22Rv1 (cell line): ENCODE data around the gene TANK.
A peak's percentile ranks its signal among the peaks of the same experiment; 100 is the strongest.

Experiments
- H3K27ac ChIP-seq: fragments of 450-650 bp; 2 replicates; pipeline ENCODE4 v1.5.1; 2017
- CTCF ChIP-seq: fragments of 450-650 bp; IDR thresholded peaks from 2 replicates; pipeline ENCODE4 v1.5.1; 2017; ENCODE audit warnings: mild to moderate bottlenecking
- ZFX ChIP-seq: fragments of 450-650 bp; IDR thresholded peaks from 2 replicates; pipeline ENCODE4 v1.6.1; 2017; ENCODE audit warnings: antibody characterized with exemption, borderline replicate concordance

Gene TANK

GRCh38 chr2:161209902-161210301 lies 49.7 kb downstream of the TANK start:
- H3K27ac ChIP-seq = no peak overlapping the region
- TF ChIP-seq CTCF = no peak
- no peak for TF ChIP-seq ZFX

GRCh38 chr2:161217597-161218185 lies 57.5 kb downstream of the TANK start:
- TF ChIP-seq CTCF (no peak), ZFX (no peak)
- no peak overlapping the region for H3K27ac ChIP-seq

- TF ChIP-seq CTCF (no peak), ZFX (no peak)
- H3K27ac ChIP-seq = no peak overlapping the region
Measured at GRCh38 chr2:161219211-161219610, 59.0 kb downstream of the TANK start.

- TF ChIP-seq CTCF (peak; percentile 63), ZFX (no peak)
- no peak overlapping the region for H3K27ac ChIP-seq
Measured at GRCh38 chr2:161223139-161223732, 63.0 kb downstream of the TANK start.

GRCh38 chr2:161228511-161229240 lies 68.4 kb downstream of the TANK start:
- TF ChIP-seq CTCF = no peak
- no peak for TF ChIP-seq ZFX
- H3K27ac ChIP-seq = no peak overlapping the region

GRCh38 chr2:161230959-161231358 lies 70.7 kb downstream of the TANK start:
- no peak overlapping the region for H3K27ac ChIP-seq

More at GRCh38 chr2:161230959-161231358, 70.7 kb downstream of the TANK start:
- TF ChIP-seq ZFX (no peak), CTCF (no peak)
